Common myeloid progenitor, CD34-positive (primary cell): Measurements from ENCODE around the gene ITPKB.

Experiments
- CTCF ChIA-PET: fragments of 350-600 bp; sonication (Branson Sonifier 250); formaldehyde crosslinking; loops from one replicate; lab custom pipeline; 2021; ENCODE audit warnings: antibody characterized with exemption; lab: Charles Lee
- POLR2A ChIA-PET: fragments of 350-600 bp; sonication (Branson Sonifier 250); formaldehyde crosslinking; loops from one replicate; lab custom pipeline; 2021; ENCODE audit warnings: antibody characterized with exemption; lab: Charles Lee
- DNase-seq, 3 donors: peaks; one replicate each; pipeline versions ENCODE4 v3.0.0 to v3.0.0-alpha.2; 2013
- H3K27ac ChIP-seq, 2 experiments: 1 replicate in 1 of 2; 2 replicates in 1 of 2; pipeline ENCODE4 v1.7.0; 2013; ENCODE audit warnings: inconsistent platforms in 2 of 2, low read length in 2 of 2, mild to moderate bottlenecking in 2 of 2, low read depth in 1 of 2, moderate library complexity in 1 of 2; ENCODE audit not compliant: severe bottlenecking in 2 of 2, insufficient read depth in 1 of 2, poor library complexity in 1 of 2
- H3K27me3 ChIP-seq, 5 experiments: replicated peaks in 2 of 5; 1 replicate in 3 of 5; 2 replicates in 2 of 5; pipeline versions ENCODE4 v1.6.1 to v1.7.0; 2013; ENCODE audit warnings: low read length in 4 of 5, mild to moderate bottlenecking in 2 of 5, moderate library complexity in 2 of 5, inconsistent platforms in 1 of 5; ENCODE audit not compliant: insufficient read depth in 5 of 5, control insufficient read depth in 4 of 5
- H3K36me3 ChIP-seq, 4 experiments: 1 replicate in 2 of 4; 2 replicates in 2 of 4; pipeline versions ENCODE4 v1.6.1 to v1.7.0; 2013; ENCODE audit warnings: low read length in 3 of 4, control low read depth in 1 of 4, mild to moderate bottlenecking in 1 of 4; ENCODE audit not compliant: control insufficient read depth in 4 of 4, insufficient read depth in 4 of 4
- H3K4me1 ChIP-seq, 4 experiments: 1 replicate in 3 of 4; 2 replicates in 1 of 4; pipeline versions ENCODE4 v1.6.1 to v1.7.1; 2013; ENCODE audit warnings: low read length in 3 of 4, mild to moderate bottlenecking in 3 of 4, control low read depth in 1 of 4, inconsistent platforms in 1 of 4, moderate library complexity in 1 of 4; ENCODE audit not compliant: control insufficient read depth in 4 of 4, insufficient read depth in 4 of 4; ENCODE audit errors: control extremely low read depth in 1 of 4
- H3K4me3 ChIP-seq, 7 experiments: 1 replicate in 4 of 7; 2 replicates in 3 of 7; pipeline versions ENCODE4 v1.5.1 to v1.7.0; 2013; ENCODE audit warnings: mild to moderate bottlenecking in 7 of 7, low read length in 6 of 7, moderate library complexity in 6 of 7, inconsistent platforms in 2 of 7, low read depth in 2 of 7, control low read depth in 1 of 7; ENCODE audit not compliant: insufficient read depth in 4 of 7, control insufficient read depth in 1 of 7; ENCODE audit errors: extremely low read depth in 1 of 7
- H3K9me3 ChIP-seq, 5 experiments: 1 replicate in 4 of 5; 2 replicates in 1 of 5; pipeline versions ENCODE4 v1.6.1 to v1.7.1; 2013; ENCODE audit warnings: low read length in 4 of 5, mild to moderate bottlenecking in 2 of 5, inconsistent platforms in 1 of 5, low read depth in 1 of 5, moderate library complexity in 1 of 5; ENCODE audit not compliant: control insufficient read depth in 4 of 5, insufficient read depth in 2 of 5; ENCODE audit errors: control extremely low read depth in 1 of 5
- WGBS: methylation state at CpG from one replicate; pipeline ENCODE4 v1.1.5; 2013; ENCODE audit not compliant: insufficient coverage; 5-methylcytosine and 5-hydroxymethylcytosine counted together

ITPKB gene

DNA sequence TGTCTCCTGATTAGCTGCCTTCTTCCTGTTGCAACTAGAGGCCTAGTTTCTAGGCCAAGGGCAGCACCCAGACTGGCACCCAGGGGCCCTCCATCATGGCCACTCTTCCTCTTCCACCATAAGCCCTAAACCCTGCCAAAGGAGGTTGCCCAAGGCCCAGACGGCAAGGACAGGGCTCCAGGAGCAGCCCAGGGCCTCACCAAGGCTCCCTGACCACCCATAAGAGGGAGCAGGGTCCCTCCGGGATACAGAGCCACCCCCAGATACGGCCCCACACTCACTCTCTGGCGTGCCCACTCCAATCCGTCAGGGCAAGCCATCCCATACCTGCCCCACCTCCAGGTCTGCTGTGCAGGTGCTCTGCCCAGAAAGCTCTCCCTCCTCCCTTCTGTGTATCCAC is 79.9 kb downstream of the ITPKB start:
- Histone ChIP-seq H3K27ac (no peak overlapping the region), H3K27me3 (no peaks in the 10 kb centered on the region), H3K9me3 (no peaks in the 10 kb centered on the region), H3K4me1 (peaks cover 32 to 100% (median 93%) of the 10 kb centered on the region in 4 experiments), H3K4me3 (no peak overlapping the region), H3K36me3 (peaks cover 0 to 6% (median 0%) of the 10 kb centered on the region in 4 experiments)
- POLR2A ChIA-PET: interaction anchor here (1.5 kb wide), 1 partner anchor 23 kb away, joined by 4 read pairs; no protein-coding TSS in a partner anchor
- no peak for DNase-seq
- WGBS: 100% methylated on average over 4 of the region's 5 CpGs
- CTCF ChIA-PET: interaction anchor here (0.8 to 8.0 kb wide), 8 partner anchors 9 to 71 kb away, joined by 3 to 40 read pairs (median 3); no protein-coding TSS in a partner anchor

DNA sequence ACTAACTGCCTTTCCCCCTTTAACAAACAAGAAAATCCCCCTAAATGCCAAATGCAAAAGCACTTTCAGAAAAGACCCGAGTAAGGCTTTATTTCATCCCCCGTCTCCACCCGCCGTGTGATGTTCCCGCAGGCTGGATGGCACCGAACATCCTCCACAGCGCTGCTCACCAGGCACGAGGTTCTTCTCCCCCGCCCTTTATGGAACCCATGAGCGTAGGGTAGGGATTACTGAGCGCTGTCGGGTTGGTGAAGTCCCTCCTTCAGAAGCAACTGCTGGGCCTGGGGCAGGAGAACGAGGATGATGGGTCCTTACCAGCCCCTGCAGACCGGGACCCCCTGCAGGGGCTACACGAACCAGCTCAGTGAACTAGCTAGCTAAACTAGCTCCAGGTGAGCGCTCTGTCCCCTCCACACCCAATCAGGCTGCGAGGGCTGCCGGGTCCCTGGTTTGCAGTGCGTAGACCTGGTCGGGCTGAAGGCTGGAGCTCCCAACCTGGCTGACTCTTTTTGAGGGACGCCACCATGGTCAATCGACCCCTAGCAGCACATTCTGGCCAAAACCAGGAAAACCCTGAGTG is 80.4 kb downstream of the ITPKB start:
- POLR2A ChIA-PET: no interaction called here
- 92% methylated on average over 22 of the region's 22 CpGs for WGBS
- Histone ChIP-seq H3K27me3 (no peaks in the 10 kb centered on the region), H3K4me3 (no peak overlapping the region), H3K9me3 (no peaks in the 10 kb centered on the region), H3K27ac (no peak overlapping the region), H3K4me1 (peaks cover 28 to 100% (median 93%) of the 10 kb centered on the region in 4 experiments), H3K36me3 (peaks cover 0 to 6% (median 0%) of the 10 kb centered on the region in 4 experiments)
- CTCF ChIA-PET: interaction anchor here (0.8 to 8.0 kb wide), 9 partner anchors 9 to 71 kb away, joined by 3 to 40 read pairs (median 3); no protein-coding TSS in a partner anchor
- no peak for DNase-seq

GRCh38 chr1:226657895-226658545 is 81.1 kb downstream of the ITPKB start:
- CTCF ChIA-PET: interaction anchor here (0.9 to 8.0 kb wide), 6 partner anchors 10 to 72 kb away, joined by 3 to 40 read pairs (median 3); no protein-coding TSS in a partner anchor
- Histone ChIP-seq H3K4me3 (no peak overlapping the region), H3K27ac (no peak overlapping the region), H3K9me3 (no peaks in the 10 kb centered on the region), H3K27me3 (no peaks in the 10 kb centered on the region), H3K4me1 (peaks cover 25 to 100% (median 93%) of the 10 kb centered on the region in 4 experiments), H3K36me3 (peaks cover 0 to 6% (median 0%) of the 10 kb centered on the region in 4 experiments)
- DNase-seq: no peak
- POLR2A ChIA-PET: no interaction called here
- WGBS: 94% methylated on average over 10 of the region's 10 CpGs

GRCh38 chr1:226656601-226657277 is 82.3 kb downstream of the ITPKB start:
- peak in 1 of 3 donors; percentile 46 for DNase-seq

DNA sequence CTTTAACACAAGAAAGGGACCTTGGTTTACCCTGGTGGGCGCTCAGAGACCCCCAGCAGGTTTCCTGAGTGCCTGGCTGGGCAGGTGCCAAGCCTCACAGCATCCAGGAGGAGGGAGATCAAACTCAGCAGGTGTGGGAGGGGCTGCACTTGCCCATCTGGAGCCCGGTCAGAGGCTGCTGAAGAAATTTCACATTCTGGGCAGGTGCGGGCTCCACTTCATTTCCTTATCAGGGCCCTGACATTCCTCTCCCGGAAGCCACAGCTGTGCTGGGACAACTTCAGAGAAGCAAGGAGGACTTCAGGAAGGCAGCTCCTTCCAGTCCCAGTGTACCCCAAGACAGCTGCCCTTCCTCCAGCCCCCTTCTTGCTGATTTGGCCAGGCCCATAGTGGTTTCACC is 82.9 kb downstream of the ITPKB start:
- Histone ChIP-seq H3K4me3 (peak overlapping the region in 1 of 7 experiments; percentile 4), H3K9me3 (no peaks in the 10 kb centered on the region), H3K36me3 (peaks cover 0 to 3% (median 0%) of the 10 kb centered on the region in 4 experiments), H3K27ac (no peak overlapping the region), H3K4me1 (peaks cover 11 to 89% (median 79%) of the 10 kb centered on the region in 4 experiments), H3K27me3 (no peaks in the 10 kb centered on the region)
- no peak for DNase-seq
- WGBS: 3% methylated on average over 4 of the region's 4 CpGs
- CTCF ChIA-PET: interaction anchor here (0.8 to 1.8 kb wide), 7 partner anchors 8 to 49 kb away, joined by 3 to 7 read pairs (median 3); no protein-coding TSS in a partner anchor
- POLR2A ChIA-PET: no interaction called here

More at GRCh38 chr1:226656601-226657277, 82.3 kb downstream of the ITPKB start:
- no peak overlapping the region for H3K27ac ChIP-seq
- peaks cover 16 to 94% (median 83%) of the 10 kb centered on the region in 4 experiments for H3K4me1 ChIP-seq
- ChIA-PET CTCF (interaction anchor here (0.8 to 1.8 kb wide), 4 partner anchors 11 to 48 kb away, joined by 3 to 7 read pairs (median 4); no protein-coding TSS in a partner anchor), POLR2A (no interaction called here)
- H3K36me3 ChIP-seq: peaks cover 0 to 6% (median 0%) of the 10 kb centered on the region in 4 experiments
- WGBS: 23% methylated on average over 11 of the region's 12 CpGs
- peak overlapping the region in 2 of 7 experiments; percentile 6 to 26 for H3K4me3 ChIP-seq
- H3K9me3 ChIP-seq: no peaks in the 10 kb centered on the region
- no peaks in the 10 kb centered on the region for H3K27me3 ChIP-seq

GRCh38 chr1:226655251-226656163 is 83.6 kb downstream of the ITPKB start:
- Histone ChIP-seq H3K9me3 (no peaks in the 10 kb centered on the region), H3K4me1 (peaks cover 8 to 83% (median 76%) of the 10 kb centered on the region in 4 experiments), H3K27me3 (no peaks in the 10 kb centered on the region), H3K4me3 (peak overlapping the region in 3 of 7 experiments; percentile 2 to 21 (median 8)), H3K36me3 (no peaks in the 10 kb centered on the region), H3K27ac (no peak overlapping the region)
- ChIA-PET POLR2A (no interaction called here), CTCF (interaction anchor here (0.8 to 2.8 kb wide), 9 partner anchors 9 to 33 kb away, joined by 3 to 18 read pairs (median 3); no protein-coding TSS in a partner anchor)
- 39% methylated on average over 5 of the region's 12 CpGs for WGBS
- DNase-seq: peak in 2 of 3 donors; percentile 70 to 79
